ENCODE results near the gene PAK3.

PAK3 gene

GRCh38 chrX:111095974-111096895, at the start of gene PAK3:
PAK3 (plus strand) TSS chrX:111096191; CDS start chrX:111123104, 26,913 bp downstream.
- DNase-seq: peak; percentile 78 to 86

DNA sequence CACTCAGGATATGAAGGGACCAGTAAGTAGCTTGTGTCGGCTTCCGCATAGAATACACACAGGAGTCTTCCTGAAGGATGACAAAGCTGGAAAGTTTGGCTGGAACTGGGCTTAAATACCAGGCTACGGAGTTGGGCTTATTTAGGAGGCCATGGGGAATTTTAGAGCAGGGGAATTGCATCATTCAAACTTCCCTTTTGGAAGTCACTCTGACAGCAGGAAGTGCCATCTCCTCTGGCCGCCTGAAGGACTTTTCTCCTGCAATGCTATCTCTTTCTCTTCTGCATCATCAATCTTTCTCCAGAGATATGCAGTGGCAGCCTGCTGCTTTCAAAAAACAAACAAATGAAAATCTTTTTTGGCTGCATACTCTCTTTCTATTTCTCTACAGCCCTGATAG, 48.4 kb upstream of the PAK3 start:
- no peak for DNase-seq

DNA sequence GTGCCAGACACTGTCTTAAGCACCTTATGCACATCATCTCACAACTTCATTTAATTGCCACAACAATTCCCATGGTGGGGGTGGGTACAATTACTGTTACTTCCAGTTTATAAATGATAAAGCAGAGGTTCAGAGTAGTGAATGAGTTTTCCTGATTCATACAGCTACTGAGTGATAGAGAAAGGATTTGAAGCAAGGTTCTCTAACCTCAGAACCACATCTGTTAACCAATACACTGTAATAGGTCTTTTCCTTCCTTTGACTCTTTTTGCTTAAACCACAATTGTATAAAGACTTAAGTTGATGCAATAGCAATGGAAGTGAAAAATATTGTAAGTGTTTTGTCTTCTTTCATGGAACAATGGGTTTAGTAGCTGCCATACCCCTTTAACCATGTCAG, 43.5 kb upstream of the PAK3 start:
- no peak for DNase-seq

DNA sequence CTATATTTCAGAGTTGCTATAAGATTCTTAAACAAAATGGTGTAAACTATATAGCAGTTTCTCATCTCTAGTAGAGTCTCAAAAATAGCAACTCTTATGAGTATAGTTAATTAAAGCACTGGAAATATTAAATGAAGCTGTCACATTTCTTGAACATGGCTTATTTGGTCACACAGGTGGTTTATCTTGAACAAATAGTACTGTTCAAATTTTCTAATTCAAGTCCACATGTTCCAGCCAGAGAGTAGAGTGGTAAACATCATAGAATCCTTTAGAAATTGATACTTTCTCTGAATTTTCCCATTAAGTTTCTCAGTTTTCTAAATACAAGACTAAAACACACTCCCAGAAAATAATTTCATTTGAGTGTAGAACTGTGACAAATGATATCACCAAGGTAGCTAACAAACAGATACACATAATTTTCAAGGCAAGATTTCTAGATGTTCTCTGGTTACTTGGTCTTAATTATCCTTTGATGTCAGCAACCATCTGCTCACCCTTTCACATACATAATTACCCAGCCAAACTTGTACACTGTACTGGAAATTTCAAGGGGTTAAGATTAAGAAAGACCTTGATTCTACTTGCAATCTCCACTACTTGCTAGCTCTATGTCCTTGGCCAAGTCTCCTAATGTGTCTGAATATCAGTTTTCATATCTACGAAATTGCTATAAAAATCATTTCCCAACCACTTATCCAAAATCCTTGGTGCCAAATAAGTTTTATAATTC, 24.3 kb upstream of the PAK3 start:
- no peak for DNase-seq

GRCh38 chrX:111083081-111083480, 12.9 kb upstream of the PAK3 start:
- DNase-seq: no peak

- no peak for DNase-seq
Measured at GRCh38 chrX:111086591-111087006, 9.4 kb upstream of the PAK3 start.

- no peak for DNase-seq
Measured at GRCh38 chrX:111088628-111089027, 7.4 kb upstream of the PAK3 start.

DNA sequence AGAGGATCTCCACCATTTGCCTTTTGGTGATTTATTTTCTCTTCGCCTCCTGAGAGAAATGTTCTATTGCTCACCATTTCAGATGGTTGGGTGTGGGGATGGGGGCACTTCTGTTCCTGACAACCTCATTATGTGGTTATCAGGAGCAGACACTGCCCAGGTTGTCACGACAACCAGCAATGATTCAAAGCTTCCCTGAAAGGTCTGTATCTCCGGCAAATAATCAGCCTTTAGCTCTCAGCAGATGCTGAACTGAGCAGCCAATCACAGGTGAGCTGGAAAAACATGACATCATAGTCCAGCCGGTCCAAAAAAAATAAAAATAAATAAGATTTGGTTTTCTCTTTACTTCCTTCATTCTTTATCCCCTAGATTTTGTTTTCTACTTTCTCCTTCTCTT, 5.5 kb upstream of the PAK3 start:
- DNase-seq: peak in 1 of 2 experiments; percentile 2

GRCh38 chrX:111098874-111099273, 2.9 kb downstream of the PAK3 start:
- peak; percentile 38 to 39 for DNase-seq

- no peak for DNase-seq
Measured at GRCh38 chrX:111100191-111100590, 4.2 kb downstream of the PAK3 start.

DNA sequence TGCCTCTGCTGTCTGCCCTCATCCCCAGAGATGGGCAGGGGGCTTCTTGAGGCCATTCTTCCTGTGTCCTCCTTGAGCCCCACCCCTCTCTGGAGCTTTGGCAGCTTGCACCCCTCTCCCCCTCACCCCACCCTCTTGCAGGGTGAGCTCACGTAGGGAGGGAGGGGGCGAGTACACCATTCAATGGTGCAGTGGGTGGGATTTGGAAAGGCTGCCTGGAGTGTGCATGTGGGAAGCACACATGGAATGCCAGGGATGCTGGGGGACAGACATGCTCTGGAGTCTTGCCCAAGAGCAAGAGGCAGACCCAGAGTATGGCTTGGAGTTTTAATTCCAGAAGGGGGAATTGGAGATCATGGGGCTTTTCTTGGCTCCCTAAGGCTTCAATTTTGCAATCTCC, 5.6 kb downstream of the PAK3 start:
- DNase-seq: no peak

GRCh38 chrX:111102636-111103035, 6.6 kb downstream of the PAK3 start:
- DNase-seq: no peak

GRCh38 chrX:111103246-111103645, 7.3 kb downstream of the PAK3 start:
- DNase-seq: no peak

DNA sequence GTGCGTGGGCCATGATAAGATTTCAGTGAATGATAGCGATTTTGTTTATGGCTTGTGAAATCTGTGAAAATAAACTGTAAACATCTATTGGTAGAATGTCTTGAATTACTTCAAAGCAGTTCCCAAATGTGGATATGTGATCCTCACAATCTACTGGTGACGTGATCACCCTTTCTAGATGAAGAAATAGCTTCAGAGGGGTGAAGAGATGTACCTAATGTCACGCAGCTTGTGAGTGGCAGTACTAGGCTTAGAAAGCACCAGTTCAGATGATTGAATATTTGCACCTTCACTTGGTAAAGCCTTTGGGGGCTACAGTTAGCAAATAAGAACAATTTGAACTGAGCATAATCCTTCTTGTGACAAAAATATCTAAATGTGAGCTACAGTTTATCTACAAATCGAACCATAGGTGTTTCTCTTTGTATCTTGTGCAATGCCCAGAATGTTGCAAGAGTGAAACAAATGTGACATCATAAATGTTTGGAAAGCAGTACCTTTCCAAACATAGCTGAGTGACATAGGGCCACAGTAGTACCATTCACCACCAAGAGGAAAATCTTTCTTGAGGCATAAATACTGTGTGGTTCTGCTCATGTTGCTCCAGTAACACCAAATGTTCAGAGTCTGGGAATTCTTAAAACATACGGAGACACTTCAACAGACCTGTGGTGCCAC, 14.2 kb downstream of the PAK3 start:
- no peak for DNase-seq

- DNase-seq: no peak
Measured at GRCh38 chrX:111114806-111115205, 18.8 kb downstream of the PAK3 start.

- no peak for DNase-seq
Measured at GRCh38 chrX:111116666-111117065, 20.7 kb downstream of the PAK3 start.

- DNase-seq: no peak
Measured at GRCh38 chrX:111119341-111119740, 23.4 kb downstream of the PAK3 start.

GRCh38 chrX:111123125-111123524, 27.1 kb downstream of the PAK3 start:
- DNase-seq: no peak

DNA sequence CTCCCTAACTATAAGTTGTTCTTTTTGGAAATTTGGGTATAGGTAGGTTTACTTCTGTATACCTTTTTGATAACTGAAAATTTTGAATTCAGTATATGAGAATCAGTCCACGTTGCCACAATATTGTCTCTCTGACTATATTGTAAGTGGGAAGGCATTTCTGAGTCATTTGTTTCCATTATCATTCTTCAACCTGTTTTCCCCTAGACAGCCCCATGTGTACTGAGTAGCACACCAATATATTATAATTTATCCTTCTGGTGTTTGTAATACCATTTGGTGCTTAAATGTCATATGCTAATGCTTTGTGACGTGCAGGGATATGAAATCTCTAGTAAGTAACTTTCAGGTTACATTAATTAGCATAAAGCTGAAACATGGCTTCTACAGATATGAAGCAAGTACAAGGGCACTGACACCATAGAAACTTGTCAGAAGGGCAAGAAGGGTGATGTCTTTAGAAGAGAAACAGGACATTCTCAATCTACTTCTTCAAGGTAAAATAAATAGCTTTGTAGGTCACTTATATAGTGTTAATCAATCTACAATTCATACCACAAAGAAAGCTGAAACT, 27.7 kb downstream of the PAK3 start:
- no peak for DNase-seq

DNA sequence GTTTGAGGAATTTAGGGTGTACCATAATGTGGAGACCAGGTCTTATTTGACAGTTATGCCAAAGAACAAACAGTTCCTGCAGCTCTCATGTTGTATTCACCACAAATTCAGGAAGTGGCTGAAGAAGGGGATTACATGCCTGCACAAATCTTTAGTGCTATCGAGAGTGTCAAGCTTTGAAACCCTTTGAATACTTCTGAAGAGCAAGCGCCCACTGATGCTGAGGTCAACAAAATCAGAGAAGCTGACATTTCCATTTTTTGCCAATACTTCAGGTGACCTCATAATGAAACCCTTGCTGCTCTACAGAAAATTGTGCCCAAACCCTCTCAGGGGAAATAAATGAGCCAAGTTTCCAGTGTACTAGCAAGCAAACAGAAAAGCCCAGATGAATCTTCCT, 28.4 kb downstream of the PAK3 start:
- DNase-seq: no peak

DNA sequence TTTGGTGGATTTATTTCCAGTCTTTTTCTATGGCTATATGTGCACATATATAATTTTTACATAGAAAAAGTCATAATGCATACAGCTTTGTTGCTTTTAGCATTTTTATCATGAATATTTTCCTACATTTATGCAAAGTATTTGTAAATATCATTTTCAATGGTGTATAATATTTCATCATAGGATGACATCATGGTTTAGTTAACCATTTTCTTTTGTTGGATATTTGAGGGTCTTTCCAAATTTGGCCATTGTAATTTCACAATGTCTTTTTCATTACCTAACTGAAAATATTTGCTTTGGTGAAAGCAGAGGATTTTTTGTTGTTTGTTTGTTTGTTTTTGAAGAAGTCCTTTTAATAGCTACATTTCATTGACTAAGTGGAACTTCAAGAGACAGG, 31.0 kb downstream of the PAK3 start:
- no peak for DNase-seq

GRCh38 chrX:111129921-111130320, 33.9 kb downstream of the PAK3 start:
- DNase-seq: no peak

GRCh38 chrX:111131572-111131971, 35.6 kb downstream of the PAK3 start:
- no peak for DNase-seq

Measured in SHP77 (cell line).